EL (cell line): Measurements from ENCODE around the gene CSF1R.

ENCODE experiments used
- DNase-seq: peaks from one replicate; pipeline ENCODE4 v3.0.0-alpha.2; 2016

CSF1R gene

DNA sequence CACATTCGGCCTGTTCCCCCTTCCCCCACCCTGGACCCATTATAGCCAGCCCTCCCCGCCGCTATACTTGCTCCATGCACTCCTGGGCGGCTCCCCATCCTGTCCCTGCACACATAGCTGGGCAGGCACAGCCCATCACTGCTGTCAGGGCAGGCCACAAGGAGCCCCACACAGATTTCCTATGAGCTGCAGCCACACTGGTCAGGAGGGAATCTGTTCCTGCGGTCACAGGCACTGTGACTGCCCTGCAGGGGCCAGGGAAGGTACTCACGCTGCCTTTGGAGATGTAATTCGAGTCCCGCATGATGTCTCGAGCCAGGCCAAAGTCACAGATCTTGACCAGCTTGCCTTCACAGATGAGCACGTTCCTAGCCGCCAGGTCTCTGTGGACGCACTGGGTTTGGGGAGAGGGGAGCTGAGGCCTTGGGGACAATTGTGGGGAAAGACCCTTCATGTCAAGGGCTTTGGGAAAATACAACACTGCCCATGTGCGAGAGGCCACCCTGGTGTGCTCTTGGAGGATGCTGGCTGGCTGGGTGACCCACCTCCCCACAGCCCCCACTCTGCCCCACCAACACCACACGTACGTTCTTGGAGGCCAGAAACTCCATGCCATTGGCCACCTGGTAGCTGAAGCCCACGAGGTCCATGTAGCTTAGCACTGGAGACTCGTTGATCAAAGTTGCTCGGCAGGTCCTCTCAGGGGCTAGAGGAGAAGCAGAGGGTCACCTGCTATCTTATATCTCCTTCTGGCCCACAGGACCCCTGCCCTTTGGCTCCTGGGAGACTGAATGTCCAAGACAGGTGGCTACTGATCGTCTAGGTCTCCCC lies 34.5 kb upstream of the CSF1R start:
- DNase-seq, result no peak

DNA sequence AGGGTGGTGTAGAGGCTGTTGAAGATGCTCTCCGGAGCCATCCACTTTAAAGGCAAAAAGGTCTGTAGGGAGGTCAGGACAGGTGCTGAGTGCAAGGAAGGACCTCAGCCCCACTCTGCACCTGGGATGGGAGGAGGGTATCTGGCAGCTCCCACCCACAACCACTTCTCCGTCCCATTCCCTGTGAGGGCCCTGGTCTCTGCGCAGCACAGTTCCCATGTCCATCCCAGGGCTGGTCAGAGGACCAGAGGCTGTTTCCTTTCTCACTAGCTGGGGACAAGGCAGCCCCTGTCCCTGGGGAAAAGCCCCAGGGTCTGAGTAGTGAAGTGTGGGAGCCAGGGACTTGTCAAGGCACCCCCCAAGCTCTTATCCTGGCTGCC lies 33.7 kb upstream of the CSF1R start:
- DNase-seq, result no peak

DNA sequence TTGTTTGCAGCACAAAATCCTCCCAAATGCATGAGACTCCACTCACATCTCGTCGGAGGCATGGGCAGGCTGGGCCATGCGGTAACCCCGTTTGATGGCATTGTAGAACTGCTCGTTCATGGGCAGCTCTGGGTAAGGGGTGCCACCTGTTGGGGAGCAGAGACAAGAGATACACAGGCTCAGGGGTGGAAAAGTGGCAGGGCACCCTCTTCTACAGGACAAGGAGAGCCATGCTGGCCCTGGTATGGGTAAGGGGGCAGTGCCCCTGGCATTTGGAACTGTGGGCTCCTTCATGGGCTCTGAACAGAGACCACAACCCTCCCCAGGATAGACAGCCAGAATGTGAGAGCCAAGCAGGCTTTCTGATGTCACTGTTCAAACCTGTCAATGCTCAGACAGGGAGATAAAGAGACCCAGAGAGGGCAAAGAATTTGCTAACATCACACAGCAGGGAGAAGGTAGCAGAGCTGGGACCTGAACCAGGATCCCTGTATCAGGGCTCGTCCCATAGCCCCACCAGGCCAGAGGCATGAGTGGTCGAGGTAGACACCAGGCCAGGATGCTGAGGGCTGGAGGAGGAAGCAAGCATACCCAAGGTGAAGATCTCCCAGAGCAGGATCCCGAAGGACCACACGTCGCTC lies 33.2 kb upstream of the CSF1R start:
- DNase-seq, result no peak

DNA sequence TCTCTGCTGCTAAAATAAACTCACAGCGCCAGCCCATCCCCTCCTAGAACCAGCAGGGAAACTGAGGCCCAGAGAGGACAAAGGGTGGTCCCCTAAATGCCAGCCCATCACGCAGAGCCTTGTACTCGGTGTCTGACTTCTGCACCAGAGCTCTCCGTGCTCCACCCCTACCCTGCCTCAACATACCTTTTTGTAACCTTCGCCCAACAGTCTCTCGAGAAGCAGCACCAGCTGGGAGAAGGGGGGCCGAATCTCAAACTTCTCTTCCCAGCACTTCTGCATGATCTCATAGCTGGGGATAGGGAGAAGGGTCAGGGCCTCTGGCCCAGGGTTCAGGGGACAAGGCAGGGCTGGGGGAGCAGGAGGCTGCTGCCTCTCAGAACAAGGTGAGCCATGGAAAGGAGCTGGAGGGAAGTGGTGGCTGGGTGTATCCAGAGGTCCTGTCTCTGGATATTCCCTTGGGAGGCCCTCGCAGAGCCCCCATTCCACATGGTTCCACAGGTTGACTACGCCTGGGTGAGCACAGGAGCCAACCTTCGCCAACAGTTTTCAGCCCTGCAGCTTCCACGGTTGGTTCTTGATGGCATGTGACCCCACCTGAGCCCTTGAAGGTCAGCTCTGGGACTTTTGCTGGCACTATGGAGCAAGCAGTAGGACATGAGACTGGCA lies 32.3 kb upstream of the CSF1R start:
- no peak for DNase-seq

DNA sequence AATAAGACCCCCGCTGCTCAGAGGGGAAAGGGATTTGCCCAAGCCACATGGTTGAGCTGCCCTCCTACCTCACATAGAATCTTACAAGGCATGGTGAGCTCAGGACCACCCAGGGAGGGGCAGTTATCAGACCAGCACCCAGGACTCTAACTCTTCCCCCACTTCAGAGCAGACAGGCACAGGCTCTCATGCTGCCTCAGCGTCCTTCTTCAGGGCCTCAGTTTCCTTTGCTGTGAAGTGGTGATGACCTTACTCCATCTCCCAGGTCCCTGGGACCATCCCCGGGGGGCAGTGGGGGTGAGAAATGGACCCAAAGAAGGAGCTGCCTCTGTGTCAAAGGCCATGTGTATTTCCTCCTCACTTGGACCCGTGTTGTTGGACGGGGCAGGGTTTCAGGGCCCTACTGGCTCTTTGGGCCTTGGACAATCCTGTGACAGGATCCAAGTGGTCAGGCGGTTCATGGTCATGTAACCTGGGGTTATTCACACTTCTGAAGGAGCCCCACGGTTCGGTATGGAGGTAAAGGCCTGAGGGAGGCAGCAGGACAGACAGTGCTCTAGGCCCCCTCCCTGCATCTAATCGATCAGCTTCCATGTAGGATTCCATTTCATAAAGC lies 31.7 kb upstream of the CSF1R start:
- no peak for DNase-seq

DNA sequence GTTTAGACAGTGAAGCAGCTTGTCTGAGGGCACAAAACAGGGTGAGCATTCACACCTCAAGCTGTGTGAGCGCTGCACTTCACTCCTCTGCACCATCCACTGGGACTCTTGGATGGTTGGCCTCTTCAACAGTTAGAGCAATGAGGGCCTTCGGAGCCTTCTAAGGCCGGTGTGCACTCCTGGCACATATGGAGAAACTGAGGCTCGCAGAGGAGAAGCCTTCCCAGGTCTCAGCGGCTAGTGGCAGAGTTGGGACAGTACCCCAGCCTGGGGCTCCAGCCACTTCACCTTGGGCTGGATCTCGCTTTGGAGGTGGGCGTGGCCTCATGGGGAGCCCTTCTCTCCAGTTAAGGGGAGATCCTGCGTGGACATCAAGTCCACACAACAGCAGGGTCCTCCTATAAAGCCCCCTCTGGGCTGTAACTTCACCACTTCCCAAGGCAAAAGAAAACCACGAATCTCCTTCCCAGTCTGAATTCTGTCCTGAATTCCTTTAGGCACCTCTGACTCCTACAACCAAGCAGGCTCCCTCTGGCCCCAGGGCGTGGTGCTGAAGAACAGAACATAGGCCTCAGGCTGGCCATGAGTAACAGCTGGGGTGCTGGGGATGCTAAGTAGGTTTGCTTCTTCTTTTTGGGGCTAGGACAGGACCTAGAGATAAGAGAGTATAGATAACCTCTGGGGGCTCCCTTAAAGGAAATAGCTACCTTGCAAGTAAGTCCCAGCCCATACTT lies 30.5 kb upstream of the CSF1R start:
- peak; percentile 68 for DNase-seq

DNA sequence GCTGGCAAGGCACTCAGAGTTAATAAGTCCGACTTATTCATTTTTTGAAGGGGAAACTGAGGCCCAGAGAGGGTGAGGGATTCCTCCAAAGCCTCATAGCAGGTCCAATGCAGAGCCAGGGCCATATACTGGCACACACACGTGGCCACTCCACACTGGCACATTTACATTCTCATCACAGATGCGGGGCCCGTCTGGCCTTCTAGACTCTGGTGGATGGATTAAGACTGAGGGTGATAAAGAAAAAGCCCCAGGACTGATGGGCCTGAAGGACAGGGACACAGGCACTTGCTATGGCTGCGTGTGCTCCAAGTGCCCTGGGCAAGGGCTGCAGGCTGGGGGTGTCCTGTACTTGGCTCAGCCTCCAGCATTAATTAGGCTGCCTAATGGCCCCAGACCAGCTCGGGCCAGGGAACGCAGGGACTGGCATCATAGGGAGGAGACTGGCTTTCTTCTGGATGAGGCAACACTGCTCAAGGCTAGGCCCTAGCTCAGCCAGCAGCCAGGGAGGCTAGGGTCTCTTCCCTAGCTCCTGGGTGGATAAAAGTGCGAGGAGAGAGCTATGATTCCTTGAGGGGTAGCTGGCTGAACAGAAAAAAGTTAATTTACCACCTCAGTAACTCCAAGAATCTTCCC lies 28.5 kb upstream of the CSF1R start:
- DNase-seq, result no peak

DNA sequence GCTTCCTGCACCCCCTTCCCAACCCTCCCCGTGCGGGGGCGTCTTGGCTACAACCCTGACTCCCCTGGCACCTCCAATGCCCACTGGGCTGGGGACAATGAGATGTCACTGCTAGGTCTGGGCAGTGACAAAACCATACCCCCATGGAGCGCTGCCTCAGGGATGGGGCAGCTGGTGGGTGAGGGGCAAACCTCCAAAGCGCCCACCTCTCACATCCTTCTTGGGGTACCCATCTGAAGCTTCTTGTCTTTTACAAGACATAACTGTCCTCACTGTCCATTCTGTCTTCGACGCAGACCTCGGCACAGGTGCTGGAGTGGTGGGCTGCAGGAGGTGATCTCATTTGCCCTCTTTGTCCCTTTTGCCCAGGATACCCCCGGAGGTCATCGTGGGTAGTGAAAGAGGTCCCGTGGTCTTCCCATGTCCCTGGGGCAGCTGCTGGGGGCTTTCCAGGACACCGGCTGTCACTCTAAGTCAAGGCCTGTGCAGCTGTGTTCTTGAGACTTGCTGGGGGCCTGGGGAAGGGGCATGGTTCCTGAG lies 27.8 kb upstream of the CSF1R start:
- no peak for DNase-seq

DNA sequence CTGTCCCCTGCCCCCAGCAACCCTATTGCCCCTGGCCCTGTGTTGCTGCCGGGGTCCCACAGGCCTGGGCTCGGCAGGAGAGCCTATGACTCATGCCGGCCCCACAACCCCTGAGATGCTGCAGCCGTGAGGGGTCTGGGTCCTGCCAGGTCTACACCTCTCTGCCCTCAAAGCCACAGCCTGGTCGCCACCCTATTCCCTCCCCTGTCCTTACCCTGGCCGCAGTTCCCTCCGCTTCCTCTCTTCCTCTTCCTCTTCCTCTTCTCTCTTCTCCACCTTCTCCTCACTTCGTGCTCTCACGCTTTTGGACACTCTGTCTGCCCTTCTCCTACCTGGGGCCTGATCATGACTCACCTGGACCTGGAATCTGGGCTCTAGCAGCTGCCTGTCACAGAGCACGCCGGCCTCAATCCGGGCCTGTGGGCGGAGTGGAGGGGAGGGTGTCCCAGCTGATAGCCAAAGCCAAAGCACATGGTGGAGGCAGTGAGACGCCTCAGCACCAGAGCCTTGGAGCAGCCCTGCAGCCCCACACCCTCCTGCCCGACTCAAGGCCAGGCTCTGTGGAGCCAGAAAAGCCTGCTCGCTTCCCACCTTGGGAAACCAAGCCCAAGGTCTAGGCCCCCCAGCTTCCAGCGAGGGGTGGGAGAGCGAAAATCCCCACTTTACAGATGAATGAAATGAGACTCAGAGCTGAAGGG lies 26.8 kb upstream of the CSF1R start:
- DNase-seq, result no peak

DNA sequence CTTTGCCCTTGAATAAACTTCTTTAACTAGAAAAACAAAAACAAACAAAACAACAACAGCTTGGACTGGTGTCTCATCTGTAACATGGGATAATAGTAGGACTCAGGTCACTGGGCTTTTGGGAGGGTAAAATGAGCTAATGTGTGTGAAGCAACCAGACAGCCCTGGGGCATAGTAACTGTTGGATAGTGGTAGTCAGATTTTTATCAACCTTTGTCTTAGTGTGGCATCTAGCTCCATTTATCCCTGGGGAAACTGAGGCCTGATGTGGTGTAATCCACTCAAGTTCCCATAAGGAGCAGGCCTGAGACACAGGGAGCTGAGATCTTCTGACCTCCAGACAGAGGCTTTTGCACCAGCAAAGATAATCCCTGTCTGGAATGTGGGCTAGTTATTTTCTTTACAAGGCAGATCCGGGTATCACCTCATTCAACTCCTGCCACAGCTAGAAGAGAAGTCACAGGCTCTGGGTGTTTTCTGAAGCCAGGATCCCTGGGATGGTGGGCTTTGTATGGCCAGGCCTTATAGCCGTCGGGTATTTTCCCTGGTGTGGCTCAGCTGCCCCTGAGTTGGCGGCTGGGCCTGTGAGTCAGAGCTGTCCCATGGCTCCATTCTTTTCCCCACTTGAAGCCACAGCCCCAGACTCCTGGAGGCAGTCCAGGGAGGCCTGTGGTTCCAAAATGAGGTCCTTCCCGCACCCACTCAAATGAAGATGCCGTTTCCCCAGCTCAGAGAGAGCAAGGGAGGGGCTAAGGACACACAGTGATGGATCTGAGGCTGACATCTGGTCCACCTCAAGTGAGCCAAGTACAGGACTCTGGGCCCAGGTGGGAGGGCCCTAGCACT lies 26.1 kb upstream of the CSF1R start:
- DNase-seq, result peak; percentile 97

DNA sequence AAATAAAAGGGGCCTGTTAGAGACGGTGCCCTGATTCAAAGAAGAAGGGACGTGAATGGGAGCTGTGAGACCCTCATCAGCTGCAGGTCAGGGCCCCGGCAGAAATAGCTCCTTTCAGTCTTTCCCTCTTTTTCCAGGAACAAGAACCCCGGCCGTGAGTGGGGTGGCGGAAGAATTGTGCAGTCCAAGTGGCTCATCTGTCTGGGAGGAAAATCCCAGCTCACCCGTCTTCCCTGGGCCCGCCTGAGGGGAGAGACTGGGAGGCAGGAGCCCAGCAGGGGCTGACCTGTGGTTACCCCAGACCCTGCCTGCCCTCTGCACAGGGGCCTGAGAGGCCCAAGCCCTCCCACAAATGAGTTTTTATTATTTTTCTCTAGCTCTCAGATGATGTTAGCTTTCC lies 24.8 kb upstream of the CSF1R start:
- DNase-seq, result no peak

DNA sequence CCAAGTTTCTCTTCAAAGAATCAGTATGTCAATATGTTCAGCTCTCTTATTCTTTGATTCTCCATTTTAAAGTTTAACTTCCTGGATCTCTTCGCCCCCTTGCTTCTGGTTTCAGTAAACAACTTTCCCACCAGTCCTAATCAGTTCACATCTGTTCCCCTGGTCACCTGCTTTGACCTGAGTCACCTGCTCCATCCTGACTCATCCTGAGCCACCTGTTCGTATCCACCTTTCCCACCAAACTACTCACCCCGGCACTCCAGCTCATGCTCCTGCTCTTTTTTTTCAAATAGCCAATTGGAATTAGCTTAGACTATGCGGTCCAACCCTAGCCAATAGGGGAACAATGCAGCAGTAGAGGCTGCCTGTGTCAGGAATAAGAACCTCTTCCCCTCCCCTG lies 23.6 kb upstream of the CSF1R start:
- no peak for DNase-seq

DNA sequence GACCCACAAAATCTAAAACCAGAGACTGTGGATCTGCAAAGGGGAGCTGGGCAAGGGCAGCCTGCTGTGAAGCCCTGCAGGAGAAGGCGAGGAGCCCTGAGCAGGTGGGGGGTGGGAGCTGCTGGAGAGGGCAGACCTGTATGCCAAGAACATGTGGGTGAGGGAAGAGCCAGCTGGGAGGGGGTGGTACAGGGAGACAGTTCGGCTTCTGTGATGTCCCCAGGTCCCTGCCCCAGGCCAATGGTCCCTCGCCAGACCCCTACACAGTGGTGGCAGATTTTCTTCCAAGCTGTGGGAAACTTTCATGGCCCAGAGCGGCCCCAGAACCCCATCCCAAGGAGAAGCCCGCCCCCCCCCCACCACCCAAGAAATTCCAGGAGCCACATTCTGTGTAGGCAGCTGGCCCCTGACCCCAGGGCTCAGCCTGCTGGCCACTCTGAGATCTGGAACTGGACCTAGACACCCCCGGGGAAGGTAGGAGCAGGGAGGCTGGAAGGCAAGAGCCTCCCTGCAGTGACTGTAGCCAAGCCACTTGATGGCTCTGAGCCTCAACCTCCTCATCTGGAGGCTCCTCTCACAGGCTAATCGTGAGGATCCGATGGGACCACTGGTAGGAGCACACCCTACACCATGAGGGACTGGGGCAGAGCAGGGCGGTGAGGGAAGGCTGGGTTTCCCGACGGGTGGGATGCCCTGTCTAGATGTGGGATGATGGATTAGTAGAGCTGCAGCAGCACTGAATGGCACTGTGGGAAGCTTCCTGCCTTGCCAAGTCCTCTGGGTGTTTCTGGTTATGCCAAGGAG lies 22.6 kb upstream of the CSF1R start:
- DNase-seq, result no peak

DNA sequence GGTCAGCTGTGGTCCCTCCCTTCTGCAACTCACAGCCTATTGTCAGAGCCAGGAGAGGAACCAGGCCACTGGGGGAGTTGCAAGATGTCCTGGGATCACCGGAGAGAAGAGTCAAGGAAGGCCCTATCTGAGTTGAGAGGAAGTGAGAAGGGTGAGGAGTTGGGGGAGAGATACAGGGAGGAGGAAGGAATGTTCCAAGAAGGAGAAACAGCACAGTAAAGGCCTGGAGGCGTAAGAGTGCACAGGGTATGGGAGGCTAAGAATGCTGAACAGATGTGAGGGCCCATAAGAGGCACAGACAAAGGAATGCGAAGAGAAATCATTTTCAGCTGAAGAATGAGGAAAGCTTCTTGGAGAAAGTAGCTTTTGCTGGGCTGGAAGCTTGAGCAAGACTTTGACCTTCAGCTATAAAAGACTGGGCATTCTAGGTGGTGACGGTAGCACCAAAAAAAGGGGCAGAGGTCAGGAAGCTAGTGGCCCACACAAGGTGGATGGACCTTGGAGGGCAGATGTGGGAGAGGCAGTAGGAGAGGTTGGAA lies 21.6 kb upstream of the CSF1R start:
- DNase-seq, result peak; percentile 82

DNA sequence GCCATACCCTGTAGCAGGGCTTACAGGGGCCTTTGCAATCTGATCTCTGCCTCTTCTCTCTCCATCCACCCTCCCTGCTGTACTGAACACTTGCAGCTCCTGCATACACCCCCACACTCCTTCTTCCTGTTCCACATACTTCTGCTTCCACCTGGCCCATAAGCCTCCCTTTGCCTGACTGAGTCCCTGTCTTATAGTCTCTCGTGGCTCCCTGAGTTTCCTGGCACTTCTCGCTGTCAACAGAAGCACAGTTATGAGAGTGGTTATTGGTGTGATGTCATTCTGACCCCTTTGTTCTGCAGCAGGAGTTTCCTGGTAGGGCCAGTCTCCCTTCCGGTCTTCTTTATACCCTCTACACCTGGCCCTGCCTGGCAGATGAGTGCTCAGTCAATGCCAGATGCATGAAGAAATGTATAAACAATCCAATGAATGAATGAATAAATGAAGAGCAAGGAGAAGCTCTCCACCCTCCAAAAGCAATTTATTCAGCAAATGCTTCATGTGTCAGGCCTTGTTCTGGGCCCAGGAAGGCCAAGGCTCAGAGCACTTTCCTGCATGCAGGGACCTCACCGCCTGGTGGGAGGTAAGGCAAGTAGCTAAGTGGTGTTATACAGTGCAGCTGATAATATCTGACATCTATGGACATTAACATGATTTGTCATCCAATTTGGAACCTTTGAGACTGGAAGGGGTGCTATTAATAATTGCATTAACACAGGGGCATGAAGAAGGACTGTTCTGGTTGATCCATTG lies 20.5 kb upstream of the CSF1R start:
- no peak for DNase-seq

DNA sequence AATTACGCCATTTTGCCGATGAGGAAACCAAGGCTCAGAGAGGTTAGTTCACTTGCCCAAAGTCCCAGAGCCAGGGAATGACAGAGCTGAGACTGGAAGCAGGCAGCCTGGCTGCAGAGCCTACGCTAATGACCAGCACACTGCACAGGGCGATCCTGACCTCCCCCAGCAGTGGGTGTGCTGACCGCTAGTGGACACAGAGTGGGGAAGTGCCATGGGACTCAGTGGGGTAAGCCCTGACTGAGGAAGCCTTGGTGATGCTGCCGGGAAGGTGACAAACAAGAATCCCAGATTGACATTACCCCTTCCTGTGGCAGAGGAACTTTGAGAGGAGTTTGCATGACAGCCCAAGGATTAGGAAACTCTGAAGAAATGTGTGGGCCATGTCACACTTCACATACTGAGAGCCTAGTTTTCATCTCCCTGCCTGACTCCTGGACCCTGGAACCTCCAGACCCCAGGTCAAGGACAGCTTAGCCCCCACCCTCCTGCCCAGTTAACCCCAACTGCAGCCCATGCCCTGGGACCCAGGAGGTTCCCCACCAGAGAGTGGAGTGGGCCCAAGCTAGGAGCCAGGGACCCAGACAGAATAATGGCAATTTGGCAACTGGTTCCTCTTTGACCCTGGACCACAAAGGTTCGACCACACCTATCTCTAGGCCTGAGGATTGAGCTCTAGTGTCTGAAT lies 19.7 kb upstream of the CSF1R start:
- DNase-seq, result no peak

DNA sequence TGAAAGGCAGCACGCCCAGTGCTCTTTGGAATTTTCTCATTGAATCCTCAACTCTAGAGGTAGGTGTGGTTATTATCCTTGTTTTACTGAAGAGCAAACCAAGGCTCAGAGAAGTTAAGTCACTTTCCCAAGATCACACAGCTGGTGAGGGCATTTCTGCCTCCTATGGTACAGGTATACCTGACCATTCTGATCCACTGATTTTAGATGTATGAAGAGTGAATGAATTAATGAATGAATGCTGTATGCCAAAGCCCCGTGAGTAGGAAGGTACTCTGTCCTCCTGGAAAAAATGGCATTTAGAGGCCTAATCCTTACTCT lies 18.2 kb upstream of the CSF1R start:
- no peak for DNase-seq
